Heart left ventricle (tissue), 13 donors: ENCODE results near the gene MAP3K21.

Experiments used
- CTCF ChIP-seq, 12 donors: fragments of 200-600 bp; sonication (generic) in 4 of 12; IDR thresholded peaks; one replicate each; pipeline versions ENCODE4 v1.5.0 to v1.8.0; 2018 to 2022; ENCODE audit warnings: antibody characterized with exemption in 12 of 12, mild to moderate bottlenecking in 5 of 12
- POLR2A ChIP-seq, 2 donors: fragments of 450-650 bp; IDR thresholded peaks; one replicate each; pipeline ENCODE4 v1.6.1; 2017; ENCODE audit warnings: antibody characterized with exemption in 2 of 2, mild to moderate bottlenecking in 2 of 2, moderate library complexity in 2 of 2
- donor health status: ischemic (EF 13 %, LVEDD 7.1; RV severe dilation, severe dysfunction).
- donor health status: DM: no; HTN: yes; CAD: no.
- donor health status: DM: no; HTN: no; CAD: no.
- donor health status: ischemic (EF 25% LVEDD 6.9; RV normal size, moderate dysfunction).
- donor health status: ischemic (EF 25% LVEDD 5.7; RV mildly dilated, moderate dysfunction).
- donor health status: ischemic (EF 35%, LVEDD 5.7; RV mildly dilated, moderate dysfunction).
- donor health status: nonischemic (EF 11% LVEDD 7.7; RV severe dilation, severe dysfunction).
- donor health status: DM: yes; HTN: yes; CAD: no.
- donor health status: PGD.
- donor health status: ischemic (EF 29% LVEDD 5.4; RV normal size, mild dysfunction).
- donor health status: nonischemic (EF 23%, LVEDD 6.1; RV moderate dilation, normal function).

- TF ChIP-seq CTCF (IDR thresholded peaks at IDR 0.05) (no peak), POLR2A (IDR thresholded peaks at IDR 0.05) (no peak)
Measured at GRCh38 chr1:233387585-233387984, 60.1 kb downstream of the MAP3K21 start.
